OCI-LY7 (cell line): ENCODE measurements around the gene CWC22. TPM values are rescaled to one million over a fixed set of nuclear protein-coding genes. Genes with fewer than 3 reads are reported as not detected.

ENCODE experiments used
- BruUV-seq: library from RNA; stranded (reverse); fragments of 400-500 nt; replicated peaks from 2 replicates; lab custom pipeline; 2021; lab: Mats Ljungman, UMichigan
- CTCF ChIA-PET: fragments of 300-600 bp; sonication (Branson Sonifier 250); formaldehyde crosslinking; loops from one replicate; lab custom pipeline; 2022; ENCODE audit warnings: antibody characterized with exemption; ENCODE audit not compliant: unreplicated experiment; lab: Charles Lee
- POLR2A ChIA-PET: fragments of 300-600 bp; sonication (Branson Sonifier 250); formaldehyde crosslinking; loops from one replicate; lab custom pipeline; 2022; ENCODE audit warnings: antibody characterized with exemption; lab: Charles Lee
- DNase-seq: peaks from one replicate; pipeline ENCODE4 v3.0.0-alpha.2; 2015; ENCODE audit warnings: low spot score
- H2AFZ ChIP-seq: fragments of 200-600 bp; sonication (generic), shearing (Covaris generic); 2 replicates; pipeline ENCODE4 v1.6.1; 2014; ENCODE audit warnings: mild to moderate bottlenecking, antibody characterized with exemption, low read length, moderate library complexity
- H3K27ac ChIP-seq: fragments of 200-600 bp; sonication (generic); 2 replicates; pipeline ENCODE4 v1.5.1; 2014; ENCODE audit warnings: mixed run types, low read depth, mild to moderate bottlenecking, moderate library complexity, low read length, inconsistent platforms; ENCODE audit not compliant: poor library complexity, severe bottlenecking
- H3K36me3 ChIP-seq: fragments of 200-600 bp; sonication (generic); 2 replicates; pipeline ENCODE4 v1.6.1; 2014; ENCODE audit warnings: mild to moderate bottlenecking, antibody characterized with exemption, low read length, moderate library complexity, mixed read lengths; ENCODE audit not compliant: insufficient read depth
- H3K4me1 ChIP-seq: fragments of 200-600 bp; sonication (generic); 2 replicates; pipeline ENCODE4 v1.5.1; 2014; ENCODE audit warnings: mild to moderate bottlenecking, low read length; ENCODE audit not compliant: insufficient read depth, poor library complexity, severe bottlenecking
- H3K4me2 ChIP-seq: fragments of 200-600 bp; sonication (generic); 2 replicates; pipeline ENCODE4 v1.6.1; 2014; ENCODE audit warnings: mild to moderate bottlenecking, low read length
- H3K4me3 ChIP-seq: fragments of 200-600 bp; sonication (generic); 2 replicates; pipeline ENCODE4 v1.5.1; 2014; ENCODE audit warnings: mild to moderate bottlenecking, low read depth, low read length; ENCODE audit not compliant: poor library complexity, severe bottlenecking
- H3K79me2 ChIP-seq: fragments of 200-600 bp; sonication (generic); 2 replicates; pipeline ENCODE4 v1.6.1; 2016; ENCODE audit warnings: low read depth, mild to moderate bottlenecking, low read length, moderate library complexity, mixed read lengths; ENCODE audit not compliant: insufficient read depth
- H3K9me2 ChIP-seq: fragments of 200-600 bp; sonication (generic); 2 replicates; pipeline ENCODE4 v1.6.1; 2016; ENCODE audit warnings: mild to moderate bottlenecking, low read length, mixed read lengths; ENCODE audit not compliant: insufficient read depth
- H3K9me3 ChIP-seq: fragments of 200-600 bp; sonication (generic); 2 replicates; pipeline ENCODE4 v1.6.1; 2014; ENCODE audit warnings: mild to moderate bottlenecking, mixed run types, low read length, mixed read lengths
- H4K20me1 ChIP-seq: fragments of 200-600 bp; sonication (generic); 2 replicates; pipeline ENCODE4 v1.6.1; 2014; ENCODE audit warnings: mild to moderate bottlenecking, antibody characterized with exemption, low read length, moderate library complexity, mixed read lengths; ENCODE audit not compliant: insufficient read depth
- CTCF ChIP-seq: fragments of 200-600 bp; sonication (generic); conservative IDR thresholded peaks from 2 replicates; pipeline ENCODE4 v1.5.1; 2014; ENCODE audit warnings: mild to moderate bottlenecking, antibody characterized with exemption, low read length, moderate library complexity, mixed read lengths
- EZH2phosphoT487 ChIP-seq: fragments of 200-600 bp; sonication (generic); IDR thresholded peaks from 2 replicates; pipeline ENCODE4 v1.6.1; 2018; ENCODE audit warnings: low read depth, borderline replicate concordance, mild to moderate bottlenecking, mixed run types, antibody characterized with exemption, low read length, moderate library complexity, mixed read lengths
- intact Hi-C: fragments of 100-400 bp; cut with micrococcal nuclease; formaldehyde crosslinking; loops from one replicate; pipeline ENCODE4 v1.10.0; 2022; ENCODE audit not compliant: unreplicated experiment
- total RNA-seq, 2 experiments: library from RNA; depleted of rRNA in 1 of 2; stranded (reverse); fragments of >200 nt in 1 of 2; shearing (Covaris generic) in 1 of 2; gene quantifications; 2 replicates each; pipeline ENCODE4 v1.2.3, GENCODE V29; 2014 to 2022

The CWC22 gene
- total RNA-seq, 2 experiments from 2014 or later = 11.6 to 20.0 TPM

GRCh38 chr2:179939259-179939658, 67.8 kb downstream of the CWC22 start:
- no peaks in the 10 kb centered on the region for H3K9me3 ChIP-seq
- no peaks in the 10 kb centered on the region for H4K20me1 ChIP-seq
- H3K36me3 ChIP-seq = peaks cover 7% of the 10 kb centered on the region
- H3K79me2 ChIP-seq = no peaks in the 10 kb centered on the region
- no peak for TF ChIP-seq EZH2phosphoT487
- no peak for TF ChIP-seq CTCF
- no peak overlapping the region for H3K27ac ChIP-seq
- intact Hi-C loops = loop anchor here (5.0 to 10.0 kb wide), 2 partner anchors 167 to 184 kb away; no protein-coding TSS in a partner anchor
- H3K4me2 ChIP-seq = no peak overlapping the region
- H3K9me2 ChIP-seq = no peaks in the 10 kb centered on the region
- no peak overlapping the region for H2AFZ ChIP-seq
- H3K4me1 ChIP-seq = peaks cover 27% of the 10 kb centered on the region
- no TSS peak for BruUV-seq
- no peak overlapping the region for H3K4me3 ChIP-seq
- POLR2A ChIA-PET = interaction anchor here (0.6 kb wide), 1 partner anchor 536 kb away, joined by 4 read pairs; no protein-coding TSS in a partner anchor
- no peak for DNase-seq
- CTCF ChIA-PET = no interaction called here

GRCh38 chr2:179938026-179938425, 69.1 kb downstream of the CWC22 start:
- no peaks in the 10 kb centered on the region for H3K79me2 ChIP-seq
- no peak overlapping the region for H2AFZ ChIP-seq
- H3K4me2 ChIP-seq = no peak overlapping the region
- H3K9me3 ChIP-seq = no peaks in the 10 kb centered on the region
- no peaks in the 10 kb centered on the region for H4K20me1 ChIP-seq
- no TSS peak for BruUV-seq
- H3K4me3 ChIP-seq = no peak overlapping the region
- H3K27ac ChIP-seq = no peak overlapping the region
- intact Hi-C loops = loop anchor here (5.0 to 10.0 kb wide), 2 partner anchors 166 to 183 kb away; no protein-coding TSS in a partner anchor
- no peak for DNase-seq
- H3K4me1 ChIP-seq = peaks cover 29% of the 10 kb centered on the region
- CTCF ChIA-PET = no interaction called here
- POLR2A ChIA-PET = interaction anchor here (0.6 to 0.9 kb wide), 2 partner anchors 417 to 519 kb away, joined by 3 to 5 read pairs; no protein-coding TSS in a partner anchor
- H3K9me2 ChIP-seq = no peaks in the 10 kb centered on the region
- TF ChIP-seq CTCF (no peak), EZH2phosphoT487 (no peak)
- no peaks in the 10 kb centered on the region; the same call in 1 of the 2 replicates for H3K36me3 ChIP-seq

GRCh38 chr2:179936654-179937053, 70.4 kb downstream of the CWC22 start:
- intact Hi-C loops = loop anchor here (1.0 to 10.0 kb wide), 4 partner anchors 94 to 514 kb away; no protein-coding TSS in a partner anchor
- no peak overlapping the region for H3K27ac ChIP-seq

More at GRCh38 chr2:179936654-179937053, 70.4 kb downstream of the CWC22 start:
- H3K36me3 ChIP-seq = no peaks in the 10 kb centered on the region; the same call in 1 of the 2 replicates
- no TSS peak for BruUV-seq
- H2AFZ ChIP-seq = peak overlapping the region; percentile 2; the same call in 1 of the 2 replicates
- no peaks in the 10 kb centered on the region for H3K79me2 ChIP-seq
- TF ChIP-seq EZH2phosphoT487 (no peak), CTCF (peak; percentile 93)
- H3K4me1 ChIP-seq = peaks cover 29% of the 10 kb centered on the region
- H3K4me3 ChIP-seq = no peak overlapping the region
- no peak overlapping the region for H3K4me2 ChIP-seq
- no peaks in the 10 kb centered on the region for H4K20me1 ChIP-seq
- DNase-seq = peak; percentile 80
- CTCF ChIA-PET = interaction anchor here (0.6 to 0.9 kb wide), 2 partner anchors 140 to 153 kb away, joined by 3 read pairs; no protein-coding TSS in a partner anchor
- POLR2A ChIA-PET = interaction anchor here (0.8 to 2.6 kb wide), 14 partner anchors 9 to 247 kb away, joined by 3 to 14 read pairs (median 4); no protein-coding TSS in a partner anchor
- no peaks in the 10 kb centered on the region for H3K9me3 ChIP-seq
- no peaks in the 10 kb centered on the region for H3K9me2 ChIP-seq
